Cortex of kidney (tissue), 1 donor: Measurements from ENCODE around the gene NINL.
"Not testable (repeated sequence)": the region's sequence is repeated elsewhere in the genome, so short reads cannot be mapped to it uniquely, and the experiment has no call there.

Experiments
- DNase-seq: peaks from one replicate; lab custom pipeline; 2025; lab: John Stamatoyannopoulos, UW

Gene NINL

DNA sequence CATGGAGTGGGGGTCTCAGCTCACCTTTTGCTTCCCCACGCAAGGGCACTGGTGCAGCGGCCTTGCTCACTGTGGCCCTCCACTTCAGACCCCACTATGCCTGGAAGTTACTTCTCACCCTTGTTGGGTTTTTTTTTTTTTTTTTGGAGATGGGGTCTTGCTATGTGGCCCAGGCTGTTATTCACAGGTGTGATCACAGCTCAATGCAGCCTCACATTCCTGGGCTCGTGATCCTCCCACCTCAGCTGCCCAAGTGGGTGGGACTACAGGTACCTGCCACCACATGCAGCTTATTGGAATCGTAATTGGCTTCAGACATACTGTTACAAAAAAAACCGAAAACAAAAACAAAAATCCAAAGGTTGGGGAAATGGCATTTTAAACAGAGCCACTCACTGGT, 32.4 kb downstream of the NINL start:
- no peak for DNase-seq

DNA sequence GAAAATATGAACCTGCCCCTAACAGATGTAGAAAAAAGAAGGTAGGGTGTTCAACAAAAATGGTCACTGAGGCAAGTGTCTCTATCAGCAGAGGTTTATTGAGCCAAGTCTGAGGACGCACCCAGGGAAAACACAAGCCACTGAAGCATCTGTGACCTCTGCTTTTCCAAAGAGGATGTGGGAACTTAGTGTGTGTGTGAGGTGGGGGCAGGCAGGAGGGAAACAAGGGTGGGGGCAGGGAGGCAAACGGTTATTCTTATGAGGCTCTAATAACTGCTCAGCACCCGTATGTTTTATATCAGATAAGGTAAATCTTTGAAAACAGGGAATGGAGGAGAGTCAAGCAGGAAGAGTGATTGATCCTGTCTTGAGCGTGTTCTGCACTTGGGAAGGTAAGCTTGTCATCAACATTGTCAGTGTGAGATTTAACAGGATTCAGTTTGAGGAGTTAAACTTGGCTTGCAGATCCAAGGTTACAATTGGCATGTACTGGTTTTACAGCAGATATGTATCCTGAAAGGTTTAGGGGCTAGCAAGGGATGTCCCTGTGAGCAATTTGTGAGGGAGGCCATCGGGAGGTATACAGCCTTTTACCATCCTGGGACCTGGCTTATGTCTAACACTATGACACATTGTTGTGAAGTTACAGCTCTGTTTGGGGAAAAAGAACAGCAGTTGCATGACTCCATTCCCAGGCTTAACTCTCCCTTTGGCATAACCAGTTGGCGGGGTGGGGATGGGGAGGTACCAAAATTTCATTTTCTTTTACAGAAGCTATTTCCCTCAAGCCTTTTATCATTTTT, 33.7 kb downstream of the NINL start:
- DNase-seq: no peak

DNA sequence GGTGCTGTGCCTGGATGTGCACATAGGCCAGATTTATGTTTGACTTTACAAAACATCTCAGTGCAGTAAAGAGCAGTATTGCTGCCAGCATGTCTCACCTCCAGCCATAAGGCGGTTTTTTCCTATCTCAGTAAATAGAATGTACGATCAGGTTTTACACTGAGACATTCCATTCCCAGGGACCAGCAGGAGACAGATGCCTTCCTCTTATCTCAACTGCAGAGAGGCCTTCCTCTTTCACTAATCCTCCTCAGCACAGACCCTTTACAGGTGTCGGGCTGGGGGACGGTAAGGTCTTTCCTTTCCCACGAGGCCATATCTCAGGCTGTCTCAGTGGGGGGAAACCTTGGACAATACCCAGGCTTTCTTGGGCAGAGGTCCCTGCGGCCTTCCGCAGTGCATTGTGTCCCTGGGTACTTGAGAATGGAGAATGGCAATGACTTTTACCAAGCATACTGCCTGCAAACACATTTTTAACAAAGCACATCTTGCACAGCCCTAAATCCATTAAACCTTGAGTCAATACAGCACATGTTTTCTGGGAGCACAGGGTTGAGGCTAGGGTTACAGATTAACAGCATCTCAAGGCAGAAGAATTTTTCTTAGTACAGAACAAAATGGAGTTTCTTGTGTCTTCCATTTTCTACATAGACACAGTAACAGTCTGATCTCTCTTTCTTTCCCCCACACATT, 34.5 kb downstream of the NINL start:
- not testable (repeated sequence) for DNase-seq

DNA sequence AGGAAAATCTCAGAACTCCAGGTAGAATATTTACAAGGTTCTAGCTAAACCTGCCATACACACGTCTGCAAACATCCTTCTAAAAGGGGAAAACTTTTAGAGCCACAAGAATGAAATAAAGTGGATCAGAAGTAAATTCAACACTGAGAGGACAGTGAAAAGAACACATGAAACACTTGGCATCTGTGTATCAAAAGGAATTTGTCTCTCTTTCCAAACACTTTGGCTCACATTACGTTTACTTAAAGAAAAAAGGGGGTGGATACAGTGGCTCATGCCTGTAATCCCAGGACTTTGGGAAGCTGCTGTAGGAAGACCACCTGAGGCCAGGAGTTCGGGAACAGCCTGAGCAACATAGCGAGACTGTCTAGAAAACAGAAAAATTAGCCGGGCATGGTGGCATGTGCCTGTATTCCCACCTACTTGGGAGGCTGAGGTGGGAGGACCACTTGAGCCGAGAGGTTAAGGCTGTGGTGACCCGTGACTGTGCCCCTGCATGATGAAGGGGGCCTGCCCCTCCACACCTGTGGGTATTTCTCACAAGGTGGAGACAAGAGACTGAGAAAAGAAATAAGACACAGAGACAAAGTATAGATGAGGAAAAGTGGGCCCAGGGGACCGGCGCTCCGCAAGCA, 35.4 kb downstream of the NINL start:
- no peak for DNase-seq

DNA sequence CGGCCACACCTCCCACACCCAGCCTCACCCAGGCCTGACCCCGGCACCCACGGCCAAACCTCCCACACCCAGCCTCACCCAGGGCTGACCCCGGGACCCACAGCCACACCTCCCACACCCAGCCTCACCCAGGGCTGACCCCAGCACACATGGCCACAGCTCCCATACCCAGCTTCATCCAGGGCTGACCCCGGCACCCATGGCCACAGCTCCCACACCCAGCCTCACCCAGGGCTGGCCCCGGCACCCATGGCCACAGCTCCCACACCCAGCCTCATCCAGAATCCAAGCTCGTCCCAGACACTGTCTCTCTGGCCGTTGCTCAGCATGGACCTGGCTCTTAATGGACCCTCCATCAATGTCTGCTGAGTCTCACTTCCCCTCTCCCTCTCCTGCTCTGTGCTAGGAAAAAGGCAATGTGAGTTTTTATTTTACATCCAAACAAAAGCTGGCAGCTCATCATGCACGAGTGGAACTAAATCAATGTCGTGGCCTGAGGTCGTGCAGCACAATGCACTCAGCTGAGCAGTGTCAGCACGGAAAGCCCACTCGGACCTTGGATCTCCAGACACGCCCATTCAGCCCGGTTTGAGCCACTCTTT, 36.1 kb downstream of the NINL start:
- no peak for DNase-seq

DNA sequence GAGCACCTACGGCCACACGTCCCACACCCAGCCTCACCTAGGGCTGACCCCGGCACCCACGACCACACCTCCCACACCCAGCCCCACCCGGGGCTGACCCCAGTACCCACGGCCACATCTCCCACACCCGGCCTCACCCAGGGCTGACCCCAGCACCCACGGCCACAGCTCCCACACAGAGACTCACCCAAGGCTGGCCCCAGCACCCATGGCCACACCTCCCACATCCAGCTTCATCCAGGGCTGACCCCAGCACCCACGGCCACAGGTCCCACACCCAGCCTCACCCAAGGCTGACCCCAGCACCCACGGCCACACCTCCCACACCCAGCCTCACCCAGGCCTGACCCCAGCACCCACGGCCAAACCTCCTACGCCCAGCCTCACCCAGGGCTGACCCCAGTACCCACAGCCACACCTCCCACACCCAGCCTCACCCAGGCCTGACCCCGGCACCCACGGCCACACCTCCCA, 36.7 kb downstream of the NINL start:
- DNase-seq: no peak

DNA sequence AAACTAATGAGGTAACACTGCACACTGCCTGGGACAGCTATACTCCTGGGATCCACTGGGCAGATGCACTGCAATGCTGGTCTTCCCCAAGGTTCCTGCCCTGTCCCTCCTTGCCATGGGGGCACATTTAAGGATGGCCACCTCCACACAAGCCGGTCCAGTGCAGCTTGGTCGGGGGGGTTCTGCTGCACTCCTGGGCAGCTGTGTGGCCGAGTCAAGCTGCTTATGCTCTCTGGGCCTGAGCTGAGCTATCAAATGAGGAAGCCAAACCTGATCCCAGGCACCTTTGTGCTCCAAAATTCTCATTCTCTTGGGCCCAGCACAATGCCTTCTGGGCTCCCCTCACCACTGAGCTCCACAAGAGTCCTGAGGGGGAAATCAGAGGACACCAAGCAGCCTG, 37.3 kb downstream of the NINL start:
- DNase-seq: no peak

DNA sequence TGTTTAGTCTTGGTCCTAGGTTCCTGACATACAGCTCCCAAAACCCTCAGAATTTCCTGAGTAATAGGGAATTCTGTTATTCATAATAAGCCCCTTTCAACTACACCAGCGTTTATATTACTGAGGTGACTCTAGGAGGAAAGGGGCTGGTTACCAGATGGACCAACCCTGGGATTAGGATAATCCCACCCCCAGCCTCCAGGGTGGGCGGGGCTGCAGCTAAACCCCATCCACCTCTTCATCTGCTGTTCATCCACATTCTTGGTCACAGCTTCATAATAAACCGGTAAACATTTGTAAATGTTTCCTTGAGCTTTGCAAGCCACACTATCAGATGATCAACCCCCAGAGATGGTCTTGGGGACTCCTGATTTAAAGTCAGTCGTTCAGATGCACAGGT, 38.3 kb downstream of the NINL start:
- DNase-seq: no peak

DNA sequence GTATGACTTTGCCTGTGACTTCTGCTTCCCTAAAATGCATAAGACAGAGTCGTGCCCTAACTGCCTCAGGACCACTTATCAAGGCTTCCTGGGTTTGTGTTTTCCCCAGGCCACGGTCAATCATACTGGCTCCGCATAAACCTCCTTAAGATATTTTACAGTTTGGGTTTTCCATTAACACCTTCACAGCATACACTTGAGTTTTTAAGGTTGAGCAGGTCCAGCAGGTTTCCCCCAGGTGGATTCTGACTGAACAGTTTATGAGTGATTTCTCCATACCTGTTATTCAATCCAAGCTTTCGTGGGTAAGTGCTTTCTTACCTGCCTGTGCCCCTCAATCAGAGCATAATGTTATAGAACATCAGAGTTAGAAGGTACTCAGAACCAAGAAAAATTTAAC, 39.3 kb downstream of the NINL start:
- no peak for DNase-seq

DNA sequence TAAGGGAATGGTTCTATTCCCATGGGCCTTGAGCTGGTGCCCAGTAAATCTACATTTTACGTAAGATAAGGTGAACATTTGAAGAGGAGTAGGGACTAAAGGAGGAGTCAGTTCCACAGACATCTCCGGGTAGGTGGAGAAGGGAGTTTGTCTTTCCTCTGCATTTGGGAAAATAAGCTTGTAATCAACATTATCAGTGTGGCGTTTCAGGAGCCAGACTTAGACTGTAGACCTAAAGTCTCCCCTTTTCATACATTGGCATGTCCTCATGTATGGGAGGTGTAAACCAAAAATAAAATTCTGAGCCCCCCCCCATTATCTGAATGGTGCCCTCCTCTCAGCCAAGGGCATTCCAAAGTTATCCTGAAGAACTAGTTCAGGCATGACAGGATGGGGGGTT, 40.2 kb downstream of the NINL start:
- DNase-seq: no peak

DNA sequence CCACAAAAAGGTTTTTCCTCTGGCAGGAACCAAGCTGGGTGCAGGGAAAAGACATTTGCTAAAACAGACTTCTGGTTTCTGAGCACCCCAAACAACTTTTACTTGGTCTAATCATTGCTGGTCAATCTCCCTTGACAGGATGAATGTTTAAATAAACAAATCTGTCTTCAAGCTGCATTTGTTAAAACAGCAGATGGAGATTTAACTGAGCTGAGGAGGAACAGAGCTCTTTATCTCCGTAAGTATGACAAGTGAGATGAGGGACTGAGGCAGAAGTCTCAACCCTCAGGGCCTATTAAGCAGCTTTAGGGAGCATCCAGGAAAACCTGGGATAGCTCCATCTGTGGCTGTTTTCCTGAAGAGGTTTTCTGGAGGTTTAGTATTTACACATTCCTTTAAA, 40.6 kb downstream of the NINL start:
- no peak for DNase-seq

DNA sequence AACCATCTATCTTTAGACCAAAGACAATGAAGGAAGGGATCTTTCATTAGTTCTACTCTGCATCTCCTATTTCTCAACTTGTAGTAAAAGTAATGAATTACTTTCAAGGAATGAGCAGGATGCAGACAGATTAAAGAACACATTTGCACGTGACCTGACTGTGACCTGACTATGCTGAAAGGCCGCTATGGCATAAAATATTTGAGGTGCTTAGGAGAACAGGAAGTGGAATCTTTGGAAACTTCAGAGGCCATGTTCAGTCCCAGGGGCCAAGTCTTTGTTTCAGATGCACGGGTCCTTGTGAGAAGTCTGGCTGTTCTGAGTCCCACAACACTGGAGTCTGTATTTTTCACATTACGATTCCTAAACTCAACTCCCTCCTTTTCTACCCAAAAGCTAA, 41.0 kb downstream of the NINL start:
- DNase-seq: no peak

DNA sequence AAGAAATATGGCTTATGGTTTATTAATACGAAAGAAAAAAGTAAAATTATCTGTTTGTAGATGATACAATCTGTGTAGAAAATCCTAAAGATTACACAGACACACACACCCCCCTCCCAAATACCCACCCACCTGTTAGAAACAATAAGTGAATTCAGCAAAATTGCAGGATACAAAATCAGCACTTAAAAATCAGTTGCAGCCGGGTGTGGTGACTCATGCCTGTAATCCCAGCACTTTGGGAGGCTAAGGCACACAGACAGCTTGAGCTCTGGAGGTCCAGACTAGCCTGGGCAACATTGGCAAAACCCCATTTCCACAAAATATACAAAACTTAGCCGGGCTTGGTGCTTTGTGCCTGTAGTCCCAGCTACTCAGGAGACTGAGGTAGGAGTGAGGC, 42.3 kb downstream of the NINL start:
- DNase-seq: no peak

DNA sequence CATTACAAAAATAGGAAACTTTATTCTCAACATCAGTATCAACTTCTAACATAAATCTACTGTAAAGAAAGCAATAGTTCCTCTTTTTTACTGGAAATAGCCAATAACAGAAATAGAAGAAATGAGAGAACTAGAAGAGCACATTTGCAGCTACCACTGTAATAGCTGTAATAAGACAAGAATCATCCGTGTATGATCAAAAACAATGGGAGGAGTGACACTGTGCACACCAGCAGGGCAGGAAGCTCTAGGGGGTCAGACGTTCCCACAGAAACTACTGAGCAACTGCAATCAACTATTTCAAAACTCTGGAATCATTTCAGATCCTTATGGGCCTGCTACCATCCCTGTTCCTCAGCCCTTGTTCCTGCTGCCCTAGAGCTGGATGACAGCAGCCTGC, 43.7 kb downstream of the NINL start:
- DNase-seq: no peak

DNA sequence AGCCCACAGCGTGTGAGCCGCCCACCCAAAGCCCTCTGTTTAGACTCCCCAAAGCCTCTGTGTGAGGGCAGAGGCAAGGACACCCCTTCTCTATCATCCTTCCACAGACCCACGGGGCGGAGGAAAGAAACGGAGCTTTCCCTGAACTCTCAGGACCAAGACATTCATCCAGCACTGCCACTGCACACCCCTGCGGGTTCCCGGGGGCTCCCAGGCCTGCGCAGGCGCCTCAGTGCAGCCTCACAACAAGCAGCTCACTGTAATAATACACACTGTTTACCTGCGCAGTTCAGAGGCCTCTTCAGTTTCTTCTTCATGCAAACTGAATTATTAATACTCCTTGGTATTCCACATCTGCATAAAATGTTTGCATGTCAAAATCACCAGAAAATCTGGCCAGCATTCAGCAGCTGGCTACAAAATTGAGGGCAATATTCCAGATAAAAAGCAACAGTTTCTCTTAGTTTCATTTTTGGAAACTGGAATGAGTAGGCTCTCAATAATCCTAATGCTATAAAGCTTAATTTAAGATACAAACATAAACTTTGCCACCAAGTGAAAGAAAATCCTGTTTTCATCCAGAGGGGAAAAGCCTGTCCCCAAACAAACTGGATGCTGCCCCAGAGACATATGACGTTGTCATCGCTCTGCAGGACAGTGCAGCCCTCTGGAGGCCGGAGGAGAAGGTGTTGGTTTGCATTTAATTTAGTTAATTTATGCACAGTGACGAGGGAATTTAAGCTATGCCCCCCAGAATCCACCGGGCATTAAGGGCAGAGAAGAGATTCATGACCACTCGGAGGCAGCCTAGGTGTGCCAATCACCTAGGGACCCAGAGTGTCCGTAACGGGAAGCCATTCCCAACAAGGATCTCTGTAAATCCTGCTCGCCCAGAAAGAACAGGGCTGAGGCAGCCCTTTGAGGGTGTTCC, 45.3 kb downstream of the NINL start:
- DNase-seq: no peak

DNA sequence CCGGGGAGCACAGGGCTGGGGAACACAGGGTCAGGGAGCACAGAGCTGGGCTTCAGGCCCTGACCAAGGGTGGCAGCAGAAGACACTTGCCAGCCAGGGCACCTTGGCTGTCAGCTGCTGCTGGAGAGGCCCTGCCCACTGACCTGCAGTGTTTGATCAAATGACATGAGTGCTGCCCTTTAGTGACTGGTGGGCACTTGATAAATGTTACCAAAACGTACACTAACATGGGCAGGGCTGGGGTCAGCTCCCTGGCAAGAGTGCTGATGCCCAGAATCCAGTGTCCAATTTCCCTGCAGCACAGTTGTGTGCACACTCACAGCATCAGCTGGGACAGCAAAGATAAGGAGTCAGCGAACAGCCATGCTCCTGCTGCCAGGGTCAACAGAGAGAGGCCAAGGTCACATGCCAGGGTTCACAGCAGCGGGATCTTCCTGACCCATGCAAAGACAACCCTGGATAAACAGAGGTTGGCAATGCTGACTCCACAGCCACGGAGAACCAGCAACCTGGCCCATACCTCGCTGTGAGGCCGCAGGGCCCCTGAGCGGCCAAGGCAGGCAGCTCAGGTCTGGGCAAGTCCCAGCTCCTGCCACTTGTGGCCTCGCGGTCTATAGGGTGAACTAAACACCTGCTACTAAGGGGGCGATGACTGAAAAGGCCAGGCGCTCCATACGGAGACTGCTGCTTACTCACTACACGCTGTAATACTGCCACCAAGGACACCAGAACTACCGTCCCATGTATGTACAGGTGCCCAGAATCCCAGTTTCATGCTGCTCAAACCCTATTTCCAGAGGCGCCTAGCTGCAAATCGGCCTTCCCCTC, 46.3 kb downstream of the NINL start:
- DNase-seq: no peak

DNA sequence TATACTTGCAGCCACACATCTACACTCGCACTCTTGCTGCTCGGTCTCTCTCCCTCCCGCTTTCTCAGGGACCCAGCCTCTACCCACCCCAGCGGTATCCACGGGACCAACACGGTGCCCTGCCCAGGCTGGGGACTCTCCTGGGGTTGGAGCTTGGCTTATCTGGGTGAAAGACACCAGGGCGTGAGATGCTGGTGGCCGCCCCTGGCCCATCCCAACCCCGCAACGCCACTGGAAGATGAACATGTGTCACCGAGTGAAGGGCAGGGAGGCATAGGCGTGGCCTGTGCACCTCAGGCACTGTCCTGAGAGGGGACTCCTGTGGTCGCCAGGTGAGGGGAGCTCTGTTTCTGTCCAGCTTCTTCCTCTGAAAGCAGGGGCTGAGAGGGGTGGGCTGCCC, 47.4 kb downstream of the NINL start:
- DNase-seq: no peak

DNA sequence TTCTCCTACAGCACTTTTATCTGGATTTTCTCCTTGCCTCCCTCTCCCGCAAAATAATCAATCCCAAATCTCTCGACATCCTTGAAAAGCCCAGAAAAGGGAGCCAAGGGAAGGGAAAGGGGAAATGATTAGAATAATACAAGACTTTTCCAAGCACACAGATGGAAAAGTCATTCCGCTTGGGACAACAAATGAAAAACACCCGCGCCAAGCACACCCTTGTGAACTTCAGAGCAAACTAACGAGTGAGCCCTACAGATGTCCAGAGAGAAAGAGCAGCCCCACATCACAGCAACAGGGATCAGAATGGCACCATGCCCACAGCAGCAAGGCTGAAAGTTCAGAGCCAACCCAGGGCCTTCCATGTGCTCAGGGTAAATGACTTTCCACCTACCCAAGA, 49.6 kb downstream of the NINL start:
- no peak for DNase-seq

DNA sequence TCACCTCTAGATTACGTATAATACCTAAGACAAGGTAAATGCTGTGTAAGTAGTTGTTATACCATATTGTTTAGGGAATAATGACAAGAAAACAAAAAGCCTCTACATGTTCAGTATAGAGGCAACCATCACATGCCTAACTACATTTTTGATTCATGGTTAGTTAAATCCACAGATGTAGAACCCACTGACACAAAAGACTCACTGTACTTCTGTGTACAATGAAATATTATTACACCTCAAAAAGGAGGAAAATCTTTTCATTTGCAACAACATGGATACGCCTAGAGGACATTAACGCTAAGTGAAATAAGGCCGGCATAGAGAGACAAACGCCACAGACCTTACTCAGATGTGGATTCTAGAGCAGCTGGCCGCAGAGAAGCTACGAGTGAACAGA, 50.5 kb downstream of the NINL start:
- no peak for DNase-seq

DNA sequence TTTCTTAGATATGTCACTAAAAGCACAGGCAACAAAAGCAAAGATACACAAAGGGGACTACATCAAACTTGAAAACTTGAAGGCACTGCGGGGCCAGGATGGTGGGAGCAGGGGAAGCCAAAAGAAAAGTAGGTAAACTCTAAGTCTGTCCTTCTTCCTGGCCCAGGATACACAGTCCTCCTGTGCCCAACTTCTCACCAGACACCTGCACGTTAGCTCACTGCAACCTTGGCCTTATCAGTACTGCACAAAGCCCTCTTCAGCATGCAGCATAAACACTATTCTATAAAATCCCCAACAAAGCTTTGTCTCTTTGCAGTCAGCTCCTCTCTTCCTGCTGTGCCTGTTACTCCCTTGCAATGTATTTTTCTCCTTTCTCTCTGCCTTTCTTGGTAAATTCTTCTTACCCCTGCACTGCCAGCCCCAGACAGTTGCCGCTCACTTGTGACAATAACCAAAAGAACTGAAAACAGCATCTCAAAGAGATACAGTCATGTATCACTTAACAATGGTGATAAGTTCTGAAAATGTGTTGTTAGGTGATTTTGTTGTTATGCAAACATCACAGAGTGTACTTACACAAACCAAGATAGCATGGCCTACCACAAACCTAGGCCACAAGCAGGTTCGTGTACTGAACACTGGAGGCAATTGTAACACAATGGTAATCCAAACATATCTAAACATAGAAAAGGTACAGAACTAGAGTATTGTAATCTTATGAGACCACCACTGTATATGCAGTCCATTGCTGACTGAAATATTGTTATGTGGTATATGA, 51.2 kb downstream of the NINL start:
- no peak for DNase-seq
